ENCODE data around the gene TMEM69. TPM values are rescaled to one million over a fixed set of nuclear protein-coding genes. Genes with fewer than 3 reads are reported as not detected.

The TMEM69 gene
- total RNA-seq, 3 donors from 2014 or later = 20.6 to 39.4 (median 29.1) TPM

DNA sequence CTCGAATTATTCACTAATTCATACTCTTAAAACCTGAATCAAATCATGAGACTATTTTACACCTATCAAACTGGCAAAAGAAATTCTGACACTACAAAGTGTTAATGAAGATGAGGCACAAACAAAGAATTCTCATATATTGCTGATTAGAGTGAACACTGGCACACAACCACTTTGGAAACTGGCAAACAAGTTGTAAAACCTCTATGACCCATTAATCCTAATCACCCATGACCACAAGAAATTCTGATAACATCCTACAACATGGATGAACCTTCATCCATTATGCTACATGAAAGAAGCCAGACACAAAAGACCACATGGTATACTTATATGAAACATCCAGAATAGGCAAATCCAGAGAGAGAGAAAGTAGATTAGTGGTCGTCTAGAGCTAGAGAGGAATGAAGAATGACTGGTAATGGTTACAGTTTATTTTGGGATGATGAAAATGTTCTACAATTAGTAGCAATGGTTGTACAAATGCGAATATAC, 10.2 kb upstream of the TMEM69 start:
- Histone ChIP-seq H3K27me3 (no peaks in the 10 kb centered on the region), H3K27ac (no peak overlapping the region), H3K36me3 (no peaks in the 10 kb centered on the region), H3K9me3 (no peaks in the 10 kb centered on the region), H3K4me1 (peaks cover 0 to 8% of the 10 kb centered on the region in 2 donors), H3K4me3 (no peak overlapping the region)
- DNase-seq (ENCODE audit: low spot score in 2 of 2) = no peak
- TF ChIP-seq POLR2AphosphoS5 (IDR thresholded peaks at IDR 0.05) (no peak), POLR2A (IDR thresholded peaks at IDR 0.05) (no peak), CTCF (IDR thresholded peaks at IDR 0.05) (no peak)
- intact Hi-C loops (cut with DNase I; ENCODE audit: low total_unique reads) = no loop called here

GRCh38 chr1:45678489-45678888, 9.5 kb upstream of the TMEM69 start:
- Histone ChIP-seq H3K27ac (peak overlapping the region in 1 of 2 donors; percentile 14), H3K27me3 (no peaks in the 10 kb centered on the region), H3K36me3 (no peaks in the 10 kb centered on the region), H3K4me3 (no peak overlapping the region), H3K9me3 (no peaks in the 10 kb centered on the region), H3K4me1 (peaks cover 0 to 8% of the 10 kb centered on the region in 2 donors)
- intact Hi-C loops (cut with DNase I; ENCODE audit: low total_unique reads) = no loop called here
- no peak for DNase-seq (ENCODE audit: low spot score in 2 of 2)
- TF ChIP-seq POLR2AphosphoS5 (IDR thresholded peaks at IDR 0.05) = no peak
- no peak for TF ChIP-seq POLR2A (IDR thresholded peaks at IDR 0.05)
- TF ChIP-seq CTCF (IDR thresholded peaks at IDR 0.05) = no peak

DNA sequence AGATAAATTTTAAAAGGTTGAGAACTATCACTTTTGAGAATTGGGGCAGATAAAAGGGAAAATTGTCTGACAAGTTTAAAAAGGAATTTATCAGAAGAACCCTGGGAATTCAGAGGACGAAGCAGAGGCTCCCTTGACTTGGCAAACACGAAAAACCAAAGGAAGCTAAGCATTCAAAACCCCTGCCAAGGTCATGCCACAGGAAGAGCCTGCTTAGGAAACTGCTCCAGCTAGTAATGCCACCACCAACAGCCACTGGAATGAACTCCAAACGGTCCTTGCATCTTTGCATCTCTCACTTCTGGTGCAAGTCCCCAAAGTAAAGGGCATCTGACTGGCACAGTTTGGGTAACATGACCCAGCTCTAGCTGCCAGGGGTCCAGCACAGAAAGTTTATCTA, 8.9 kb upstream of the TMEM69 start:
- no peaks in the 10 kb centered on the region for H3K27me3 ChIP-seq
- H3K4me3 ChIP-seq = no peak overlapping the region
- peak overlapping the region in 1 of 2 donors; percentile 14 for H3K27ac ChIP-seq
- intact Hi-C loops (cut with DNase I; ENCODE audit: low total_unique reads) = no loop called here
- TF ChIP-seq CTCF (IDR thresholded peaks at IDR 0.05) (no peak), POLR2AphosphoS5 (IDR thresholded peaks at IDR 0.05) (no peak), POLR2A (IDR thresholded peaks at IDR 0.05) (no peak)
- no peaks in the 10 kb centered on the region for H3K36me3 ChIP-seq
- no peak for DNase-seq (ENCODE audit: low spot score in 2 of 2)
- H3K9me3 ChIP-seq = no peaks in the 10 kb centered on the region
- H3K4me1 ChIP-seq = peaks cover 0 to 8% of the 10 kb centered on the region in 2 donors

GRCh38 chr1:45682942-45683341, 5.0 kb upstream of the TMEM69 start:
- H3K4me3 ChIP-seq = no peak overlapping the region
- intact Hi-C loops (cut with DNase I; ENCODE audit: low total_unique reads) = loop anchor here (10.0 kb wide), 1 partner anchor 98 kb away; the partner anchor contains the start of gene NASP
- H3K9me3 ChIP-seq = no peaks in the 10 kb centered on the region
- H3K27ac ChIP-seq = peak overlapping the region in 1 of 2 donors; percentile 48
- peaks cover 0 to 8% of the 10 kb centered on the region in 2 donors for H3K4me1 ChIP-seq
- H3K27me3 ChIP-seq = no peaks in the 10 kb centered on the region
- TF ChIP-seq POLR2AphosphoS5 (IDR thresholded peaks at IDR 0.05) (no peak), CTCF (IDR thresholded peaks at IDR 0.05) (no peak), POLR2A (IDR thresholded peaks at IDR 0.05) (no peak)
- no peak for DNase-seq (ENCODE audit: low spot score in 2 of 2)
- no peaks in the 10 kb centered on the region for H3K36me3 ChIP-seq

DNA sequence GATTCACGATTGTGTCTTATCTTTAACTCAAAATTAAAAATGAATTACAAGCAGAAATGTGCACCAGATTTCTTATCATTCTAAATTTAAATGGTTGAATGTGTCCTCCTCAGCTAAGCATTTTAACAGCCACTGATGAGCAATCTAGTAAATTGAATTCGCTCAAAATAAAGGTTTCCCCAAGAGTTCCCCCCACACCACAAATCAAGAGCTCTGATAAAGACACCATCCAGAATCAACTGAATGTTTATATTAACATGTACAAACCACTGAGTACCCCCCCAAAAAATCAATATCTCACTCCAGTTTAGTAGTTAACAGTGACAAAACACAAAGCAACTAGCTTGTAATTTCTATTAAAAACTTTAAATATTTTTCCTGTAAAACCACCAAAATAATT, 3.6 kb upstream of the TMEM69 start:
- Histone ChIP-seq H3K9me3 (no peaks in the 10 kb centered on the region), H3K27me3 (no peaks in the 10 kb centered on the region), H3K4me3 (peak overlapping the region; percentile 87 to 91 (median 90)), H3K27ac (no peak overlapping the region), H3K4me1 (peaks cover 0 to 6% of the 10 kb centered on the region in 2 donors), H3K36me3 (no peaks in the 10 kb centered on the region)
- no peak for DNase-seq (ENCODE audit: low spot score in 2 of 2)
- TF ChIP-seq CTCF (IDR thresholded peaks at IDR 0.05) (no peak), POLR2AphosphoS5 (IDR thresholded peaks at IDR 0.05) (no peak), POLR2A (IDR thresholded peaks at IDR 0.05) (no peak)
- intact Hi-C loops (cut with DNase I; ENCODE audit: low total_unique reads) = loop anchor here (10.0 kb wide), 1 partner anchor 100 kb away; the partner anchor contains the start of gene NASP
